ENCODE results near the gene RAD23B.

The RAD23B gene

GRCh38 chr9:107288701-107289100 is 5.6 kb downstream of the RAD23B start:
- no peaks in the 10 kb centered on the region; the same call in 1 of the 2 replicates for H3K36me3 ChIP-seq (ENCODE audit: control insufficient read depth, insufficient read depth, low read length)
- no peak overlapping the region for H3K4me3 ChIP-seq (replicated peaks; ENCODE audit: low read depth, low read length)
- no peaks in the 10 kb centered on the region for H3K27me3 ChIP-seq (replicated peaks; ENCODE audit: control insufficient read depth, insufficient read depth, low read length)
- TF ChIP-seq, protein P1, sequence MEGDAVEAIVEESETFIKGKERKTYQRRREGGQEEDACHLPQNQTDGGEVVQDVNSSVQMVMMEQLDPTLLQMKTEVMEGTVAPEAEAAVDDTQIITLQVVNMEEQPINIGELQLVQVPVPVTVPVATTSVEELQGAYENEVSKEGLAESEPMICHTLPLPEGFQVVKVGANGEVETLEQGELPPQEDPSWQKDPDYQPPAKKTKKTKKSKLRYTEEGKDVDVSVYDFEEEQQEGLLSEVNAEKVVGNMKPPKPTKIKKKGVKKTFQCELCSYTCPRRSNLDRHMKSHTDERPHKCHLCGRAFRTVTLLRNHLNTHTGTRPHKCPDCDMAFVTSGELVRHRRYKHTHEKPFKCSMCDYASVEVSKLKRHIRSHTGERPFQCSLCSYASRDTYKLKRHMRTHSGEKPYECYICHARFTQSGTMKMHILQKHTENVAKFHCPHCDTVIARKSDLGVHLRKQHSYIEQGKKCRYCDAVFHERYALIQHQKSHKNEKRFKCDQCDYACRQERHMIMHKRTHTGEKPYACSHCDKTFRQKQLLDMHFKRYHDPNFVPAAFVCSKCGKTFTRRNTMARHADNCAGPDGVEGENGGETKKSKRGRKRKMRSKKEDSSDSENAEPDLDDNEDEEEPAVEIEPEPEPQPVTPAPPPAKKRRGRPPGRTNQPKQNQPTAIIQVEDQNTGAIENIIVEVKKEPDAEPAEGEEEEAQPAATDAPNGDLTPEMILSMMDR (IDR thresholded peaks at IDR 0.05; ENCODE audit: insufficient read depth, low read length, poor library complexity, severe bottlenecking), result no peak
- no peak for DNase-seq (ENCODE audit: extremely low read depth, insufficient read length)

DNA sequence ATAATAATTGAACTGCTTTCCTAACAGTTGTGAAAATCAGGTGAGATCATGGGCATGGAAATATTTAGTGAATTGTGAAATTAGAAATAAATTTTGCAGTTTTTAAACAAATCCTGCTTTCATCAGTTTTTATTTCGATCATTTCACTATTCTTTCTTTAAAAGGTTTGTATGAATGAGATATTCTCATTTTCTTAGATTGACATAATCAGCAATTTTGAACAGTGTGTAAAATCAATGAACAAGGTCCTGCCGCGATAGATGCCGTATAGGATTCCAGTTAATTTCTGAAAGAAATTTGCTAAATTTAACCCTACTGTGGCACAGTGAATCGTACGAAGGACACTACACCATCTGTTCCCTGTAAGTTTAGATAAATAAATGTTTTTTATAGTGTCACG is 7.5 kb downstream of the RAD23B start:
- Histone ChIP-seq H3K27me3 (replicated peaks; ENCODE audit: control insufficient read depth, insufficient read depth, low read length) (no peaks in the 10 kb centered on the region), H3K36me3 (ENCODE audit: control insufficient read depth, insufficient read depth, low read length) (no peaks in the 10 kb centered on the region; the same call in 1 of the 2 replicates), H3K4me3 (replicated peaks; ENCODE audit: low read depth, low read length) (no peak overlapping the region)
- no peak for DNase-seq (ENCODE audit: extremely low read depth, insufficient read length)
- TF ChIP-seq, protein P1 (IDR thresholded peaks at IDR 0.05; ENCODE audit: insufficient read depth, low read length, poor library complexity, severe bottlenecking), result no peak

DNA sequence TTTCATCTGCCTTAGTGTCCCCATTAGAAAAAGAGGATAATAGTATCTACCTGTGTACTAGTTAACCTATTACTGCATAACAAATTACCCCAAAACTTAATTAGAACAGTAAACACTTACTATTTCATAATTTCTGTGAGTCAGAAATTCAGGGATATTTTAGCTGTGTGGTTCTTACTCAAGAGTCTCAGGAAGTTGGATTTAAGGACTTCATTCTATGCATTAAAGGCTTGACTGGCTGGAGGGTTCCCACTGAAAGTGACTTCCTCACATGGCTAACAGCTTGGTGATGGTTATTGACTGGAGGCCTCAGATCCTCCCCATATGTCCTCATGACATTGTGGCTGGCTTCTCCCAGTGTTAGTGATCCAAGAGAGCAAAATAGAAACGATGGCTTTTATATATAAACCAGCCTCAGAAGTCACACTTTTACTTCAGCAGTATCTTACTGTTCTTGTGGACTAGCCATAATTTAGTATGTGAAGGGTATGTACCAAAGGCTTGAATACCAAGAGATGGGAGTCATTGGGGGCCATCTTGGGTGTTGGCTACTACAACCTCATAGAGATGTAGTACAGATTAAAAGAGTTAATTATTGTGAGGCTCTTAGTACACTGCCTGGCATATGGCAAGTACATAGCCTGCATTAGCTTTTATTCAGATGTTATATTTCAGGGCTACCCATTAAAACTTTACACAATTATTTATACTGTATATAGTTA is 9.9 kb downstream of the RAD23B start:
- Histone ChIP-seq H3K27me3 (replicated peaks; ENCODE audit: control insufficient read depth, insufficient read depth, low read length) (no peaks in the 10 kb centered on the region), H3K4me3 (replicated peaks; ENCODE audit: low read depth, low read length) (no peak overlapping the region), H3K36me3 (ENCODE audit: control insufficient read depth, insufficient read depth, low read length) (no peaks in the 10 kb centered on the region; the same call in 1 of the 2 replicates)
- TF ChIP-seq, protein P1 (IDR thresholded peaks at IDR 0.05; ENCODE audit: insufficient read depth, low read length, poor library complexity, severe bottlenecking), result no peak
- DNase-seq (ENCODE audit: extremely low read depth, insufficient read length), result no peak

- H3K36me3 ChIP-seq (ENCODE audit: control insufficient read depth, insufficient read depth, low read length), result no peaks in the 10 kb centered on the region; the same call in 1 of the 2 replicates
- TF ChIP-seq, protein P1 (IDR thresholded peaks at IDR 0.05; ENCODE audit: insufficient read depth, low read length, poor library complexity, severe bottlenecking), result no peak
These were observed 10.5 kb downstream of the RAD23B start for GRCh38 chr9:107293543-107294085.

GRCh38 chr9:107294756-107295155 is 11.7 kb downstream of the RAD23B start:
- no peak for DNase-seq (ENCODE audit: extremely low read depth, insufficient read length)
- TF ChIP-seq, protein P1 (IDR thresholded peaks at IDR 0.05; ENCODE audit: insufficient read depth, low read length, poor library complexity, severe bottlenecking), result no peak
- H3K4me3 ChIP-seq (replicated peaks; ENCODE audit: low read depth, low read length), result no peak overlapping the region
- H3K36me3 ChIP-seq (ENCODE audit: control insufficient read depth, insufficient read depth, low read length), result no peaks in the 10 kb centered on the region
- H3K27me3 ChIP-seq (replicated peaks; ENCODE audit: control insufficient read depth, insufficient read depth, low read length), result no peaks in the 10 kb centered on the region

More at GRCh38 chr9:107293543-107294085, 10.5 kb downstream of the RAD23B start:
- H3K4me3 ChIP-seq (replicated peaks; ENCODE audit: low read depth, low read length), result no peak overlapping the region
- no peaks in the 10 kb centered on the region for H3K27me3 ChIP-seq (replicated peaks; ENCODE audit: control insufficient read depth, insufficient read depth, low read length)
- no peak for DNase-seq (ENCODE audit: extremely low read depth, insufficient read length)

All from GM06990 (cell line).